Activated T-cell treated with anti-CD3 and anti-CD28 coated beads, Interleukin-2, amount 50 U/mL, for 72 hours (primary cell): ENCODE data around the gene ORMDL3. TPM values are rescaled to one million over a fixed set of nuclear protein-coding genes. Genes with fewer than 3 reads are reported as not detected.
"Not testable (repeated sequence)": the region's sequence is repeated elsewhere in the genome, so short reads cannot be mapped to it uniquely, and the experiment has no call there.

ENCODE experiments used
- ATAC-seq, 2 donors: fragments of 150-1000 bp; cut with Tn5 transposase; replicated peaks in 1 of 2; 2 replicates each; pipeline ENCODE4 v1.10.0; 2021; ENCODE audit warnings: moderate library complexity in 2 of 2, mild to moderate bottlenecking in 1 of 2
- DNase-seq, 2 donors: peaks; one replicate each; pipeline ENCODE4 v3.0.0; 2021 to 2022; ENCODE audit warnings: mixed read lengths in 1 of 2
- H3K27ac Mint-ChIP-seq: one replicate; pipeline ENCODE4 v1.8.0; 2022; ENCODE audit warnings: mild to moderate bottlenecking, moderate library complexity, mixed read lengths
- H3K27me3 Mint-ChIP-seq: one replicate; pipeline ENCODE4 v1.8.0; 2022; ENCODE audit warnings: low read depth, mixed read lengths
- H3K36me3 Mint-ChIP-seq, 2 donors: one replicate each; pipeline ENCODE4 v1.8.0; 2022; ENCODE audit warnings: mixed read lengths in 2 of 2, mild to moderate bottlenecking in 1 of 2; ENCODE audit not compliant: insufficient read depth in 2 of 2
- H3K4me1 Mint-ChIP-seq: one replicate; pipeline ENCODE4 v1.8.0; 2022; ENCODE audit warnings: low read depth, mixed read lengths
- H3K4me3 Mint-ChIP-seq, 2 donors: one replicate each; pipeline ENCODE4 v1.8.0; 2022; ENCODE audit warnings: mild to moderate bottlenecking in 2 of 2, mixed read lengths in 2 of 2, moderate library complexity in 2 of 2
- H3K9me3 Mint-ChIP-seq, 2 donors: one replicate each; pipeline ENCODE4 v1.8.0; 2022; ENCODE audit warnings: mixed read lengths in 2 of 2
- total RNA-seq, 2 donors: library from RNA; stranded (reverse); gene quantifications; one replicate each; pipeline ENCODE4 v1.2.3, GENCODE V29; 2022

ORMDL3 gene
- total RNA-seq, 2 donors from 2014 or later, result 104 to 114 TPM

GRCh38 chr17:39915559-39915958, 11.8 kb downstream of the ORMDL3 start:
- peaks cover 8 to 33% of the 10 kb centered on the region in 2 donors for H3K36me3 Mint-ChIP-seq
- H3K4me3 Mint-ChIP-seq, result peak overlapping the region in 1 of 2 donors; percentile 26
- ATAC-seq (peak; percentile 66 to 82), DNase-seq (no peak)
- peak overlapping the region; percentile 6 for H3K27ac Mint-ChIP-seq
- H3K4me1 Mint-ChIP-seq, result peaks cover 46% of the 10 kb centered on the region
- no peaks in the 10 kb centered on the region for H3K9me3 Mint-ChIP-seq
- no peaks in the 10 kb centered on the region for H3K27me3 Mint-ChIP-seq

- ATAC-seq (no peak), DNase-seq (no peak)
- no peak overlapping the region for H3K27ac Mint-ChIP-seq
- no peaks in the 10 kb centered on the region for H3K9me3 Mint-ChIP-seq
- peaks cover 4 to 26% of the 10 kb centered on the region in 2 donors for H3K36me3 Mint-ChIP-seq
- H3K27me3 Mint-ChIP-seq, result no peaks in the 10 kb centered on the region
- peaks cover 34% of the 10 kb centered on the region for H3K4me1 Mint-ChIP-seq
- H3K4me3 Mint-ChIP-seq, result no peak overlapping the region
Measured at GRCh38 chr17:39913989-39914388, 13.4 kb downstream of the ORMDL3 start.

GRCh38 chr17:39908789-39909352, 18.5 kb downstream of the ORMDL3 start:
- peaks cover 6 to 28% of the 10 kb centered on the region in 2 donors for H3K36me3 Mint-ChIP-seq
- no peak overlapping the region for H3K4me3 Mint-ChIP-seq

GRCh38 chr17:39904990-39905288, 22.5 kb downstream of the ORMDL3 start:
- Mint-ChIP-seq H3K36me3 (peaks cover 7 to 13% of the 10 kb centered on the region in 2 donors), H3K9me3 (no peaks in the 10 kb centered on the region), H3K4me1 (peaks cover 16% of the 10 kb centered on the region), H3K27ac (no peak overlapping the region), H3K4me3 (no peak overlapping the region), H3K27me3 (no peaks in the 10 kb centered on the region)
- DNase-seq (no peak), ATAC-seq (no peak)

More at GRCh38 chr17:39908789-39909352, 18.5 kb downstream of the ORMDL3 start:
- Mint-ChIP-seq H3K9me3 (no peaks in the 10 kb centered on the region), H3K27me3 (no peaks in the 10 kb centered on the region), H3K27ac (no peak overlapping the region), H3K4me1 (peaks cover 8% of the 10 kb centered on the region)
- DNase-seq (no peak), ATAC-seq (no peak)

- Mint-ChIP-seq H3K9me3 (no peaks in the 10 kb centered on the region), H3K27me3 (no peaks in the 10 kb centered on the region), H3K4me1 (peaks cover 16% of the 10 kb centered on the region), H3K27ac (peak overlapping the region; percentile 59), H3K4me3 (peak overlapping the region; percentile 22 to 27), H3K36me3 (peaks cover 7 to 13% of the 10 kb centered on the region in 2 donors)
- DNase-seq, result no peak
- peak; percentile 55 to 88 for ATAC-seq
Measured at GRCh38 chr17:39903158-39903884, 24.1 kb downstream of the ORMDL3 start.

GRCh38 chr17:39902027-39902426, 25.4 kb downstream of the ORMDL3 start:
- H3K4me3 Mint-ChIP-seq, ATAC-seq, H3K27me3 Mint-ChIP-seq, H3K9me3 Mint-ChIP-seq, DNase-seq, H3K27ac Mint-ChIP-seq: not testable (repeated sequence)
- H3K36me3 Mint-ChIP-seq, result peaks cover 7 to 12% of the 10 kb centered on the region in 2 donors
- peaks cover 16% of the 10 kb centered on the region for H3K4me1 Mint-ChIP-seq

GRCh38 chr17:39899215-39899614, 28.2 kb downstream of the ORMDL3 start:
- Mint-ChIP-seq H3K36me3 (peaks cover 0 to 2% of the 10 kb centered on the region in 2 donors), H3K27me3 (no peaks in the 10 kb centered on the region), H3K4me1 (peaks cover 17% of the 10 kb centered on the region), H3K9me3 (no peaks in the 10 kb centered on the region), H3K27ac (no peak overlapping the region), H3K4me3 (no peak overlapping the region)
- DNase-seq (no peak), ATAC-seq (no peak)

GRCh38 chr17:39898088-39898487, 29.3 kb downstream of the ORMDL3 start:
- H3K4me3 Mint-ChIP-seq, result no peak overlapping the region
- H3K9me3 Mint-ChIP-seq, result no peaks in the 10 kb centered on the region
- peaks cover 0 to 2% of the 10 kb centered on the region in 2 donors for H3K36me3 Mint-ChIP-seq
- H3K27ac Mint-ChIP-seq, result no peak overlapping the region
- DNase-seq (no peak), ATAC-seq (no peak)
- peaks cover 9% of the 10 kb centered on the region for H3K4me1 Mint-ChIP-seq
- H3K27me3 Mint-ChIP-seq, result no peaks in the 10 kb centered on the region

GRCh38 chr17:39894681-39895376, 32.6 kb downstream of the ORMDL3 start:
- no peaks in the 10 kb centered on the region for H3K36me3 Mint-ChIP-seq
- H3K27ac Mint-ChIP-seq, result peak overlapping the region; percentile 84
- ATAC-seq (peak; percentile 70 to 74), DNase-seq (no peak)
- H3K4me1 Mint-ChIP-seq, result peaks cover 8% of the 10 kb centered on the region
- no peaks in the 10 kb centered on the region for H3K27me3 Mint-ChIP-seq
- no peaks in the 10 kb centered on the region for H3K9me3 Mint-ChIP-seq
- peak overlapping the region in 1 of 2 donors; percentile 64 for H3K4me3 Mint-ChIP-seq

- Mint-ChIP-seq H3K27me3 (no peaks in the 10 kb centered on the region), H3K27ac (no peak overlapping the region), H3K4me3 (no peak overlapping the region), H3K9me3 (no peaks in the 10 kb centered on the region), H3K4me1 (no peaks in the 10 kb centered on the region), H3K36me3 (peaks cover 0 to 1% of the 10 kb centered on the region in 2 donors)
- DNase-seq (no peak), ATAC-seq (no peak)
Measured at GRCh38 chr17:39889200-39889599, 38.2 kb downstream of the ORMDL3 start.

GRCh38 chr17:39887078-39887477, 40.3 kb downstream of the ORMDL3 start:
- H3K27me3 Mint-ChIP-seq, result no peaks in the 10 kb centered on the region
- no peaks in the 10 kb centered on the region for H3K4me1 Mint-ChIP-seq
- no peak overlapping the region for H3K27ac Mint-ChIP-seq
- no peaks in the 10 kb centered on the region for H3K9me3 Mint-ChIP-seq
- DNase-seq, result no peak
- ATAC-seq, result no peak
- peaks cover 0 to 1% of the 10 kb centered on the region in 2 donors for H3K36me3 Mint-ChIP-seq
- no peak overlapping the region for H3K4me3 Mint-ChIP-seq

- H3K4me3 Mint-ChIP-seq, H3K9me3 Mint-ChIP-seq, ATAC-seq, H3K27ac Mint-ChIP-seq, H3K36me3 Mint-ChIP-seq, H3K4me1 Mint-ChIP-seq, DNase-seq, H3K27me3 Mint-ChIP-seq: not testable (repeated sequence)
Measured at GRCh38 chr17:39886102-39886501, 41.3 kb downstream of the ORMDL3 start.

GRCh38 chr17:39872751-39873150, 54.6 kb downstream of the ORMDL3 start:
- Mint-ChIP-seq H3K27me3 (peaks cover 4% of the 10 kb centered on the region), H3K9me3 (no peaks in the 10 kb centered on the region), H3K27ac (no peak overlapping the region), H3K4me3 (no peak overlapping the region), H3K36me3 (peaks cover 0 to 2% of the 10 kb centered on the region in 2 donors), H3K4me1 (peaks cover 4% of the 10 kb centered on the region)
- no peak for ATAC-seq
- DNase-seq, result no peak
